PFSK-1 (cell line): ENCODE measurements around the gene TBCEL.

Experiments used
- FOXP2 ChIP-seq: optimal IDR thresholded peaks from 2 replicates; pipeline ENCODE3; 2011; ENCODE audit warnings: borderline replicate concordance, control low read depth, inconsistent platforms; ENCODE audit not compliant: insufficient read depth; ENCODE audit errors: extremely low read length, extremely low read depth
- POLR2AphosphoS5 ChIP-seq: IDR thresholded peaks from 2 replicates; pipeline ENCODE4 v1.6.1; 2012; ENCODE audit warnings: low read depth, mild to moderate bottlenecking, control low read depth, low read length, moderate library complexity
- REST ChIP-seq, 2 experiments: IDR thresholded peaks; 2 replicates each; pipeline versions ENCODE4 v1.6.1 to v1.8.0; 2011 to 2012; ENCODE audit warnings: low read depth in 2 of 2, low read length in 2 of 2, control low read depth in 1 of 2, inconsistent platforms in 1 of 2, mild to moderate bottlenecking in 1 of 2, moderate library complexity in 1 of 2; ENCODE audit not compliant: insufficient read depth in 1 of 2
- SIN3A ChIP-seq: IDR thresholded peaks from 2 replicates; pipeline ENCODE4 v1.6.1; 2012; ENCODE audit warnings: mild to moderate bottlenecking, low read length, moderate library complexity, borderline replicate concordance; ENCODE audit not compliant: insufficient read depth
- TAF1 ChIP-seq: IDR thresholded peaks from 2 replicates; pipeline ENCODE4 v1.6.1; 2012; ENCODE audit warnings: low read length, control low read depth, borderline replicate concordance; ENCODE audit not compliant: insufficient read depth

TBCEL gene

GRCh38 chr11:121067453-121067852 is 43.6 kb downstream of the TBCEL start:
- TF ChIP-seq TAF1 = no peak
- no peak for TF ChIP-seq SIN3A
- TF ChIP-seq FOXP2 = no peak
- TF ChIP-seq POLR2AphosphoS5 = no peak
- TF ChIP-seq REST (IDR thresholded peaks at IDR 0.05; ENCODE audit: insufficient read depth in 1 of 2, low read depth in 2 of 2, low read length in 2 of 2) = no peak

DNA sequence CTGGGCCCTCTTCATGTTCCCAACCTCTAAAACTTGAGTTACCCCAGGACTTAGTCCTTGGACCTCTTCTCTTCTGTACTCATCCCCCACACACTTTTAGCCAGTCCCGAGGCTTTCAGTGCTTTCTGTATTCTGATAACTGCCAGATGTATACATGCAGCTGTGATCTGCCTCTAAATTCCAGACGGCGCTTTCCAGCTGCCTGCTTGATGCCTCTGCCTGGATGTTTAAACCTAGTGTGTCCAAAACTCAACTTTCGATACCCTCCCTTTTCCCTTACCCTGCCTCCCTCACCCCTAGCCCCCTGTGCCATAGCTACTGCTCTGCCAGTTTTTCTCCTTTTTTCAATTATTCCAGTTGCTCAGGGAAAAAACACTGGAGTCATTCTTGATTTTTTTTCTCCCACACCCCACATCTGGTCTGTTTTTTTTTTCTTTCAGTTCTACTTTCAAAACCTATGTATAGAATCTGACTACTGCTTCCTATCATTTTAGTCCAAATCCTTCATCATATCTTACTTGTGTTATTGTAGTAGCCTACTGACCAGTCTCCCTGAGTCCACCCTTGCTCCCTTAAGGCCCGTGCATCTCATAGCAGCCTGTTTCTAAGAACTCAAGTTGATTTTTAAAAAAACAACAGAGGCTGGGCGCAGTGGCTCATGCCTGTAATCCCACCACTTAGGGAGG is 44.2 kb downstream of the TBCEL start:
- TF ChIP-seq TAF1 (no peak), FOXP2 (no peak), SIN3A (no peak), POLR2AphosphoS5 (no peak), REST (IDR thresholded peaks at IDR 0.05; ENCODE audit: insufficient read depth in 1 of 2, low read depth in 2 of 2, low read length in 2 of 2) (no peak)

DNA sequence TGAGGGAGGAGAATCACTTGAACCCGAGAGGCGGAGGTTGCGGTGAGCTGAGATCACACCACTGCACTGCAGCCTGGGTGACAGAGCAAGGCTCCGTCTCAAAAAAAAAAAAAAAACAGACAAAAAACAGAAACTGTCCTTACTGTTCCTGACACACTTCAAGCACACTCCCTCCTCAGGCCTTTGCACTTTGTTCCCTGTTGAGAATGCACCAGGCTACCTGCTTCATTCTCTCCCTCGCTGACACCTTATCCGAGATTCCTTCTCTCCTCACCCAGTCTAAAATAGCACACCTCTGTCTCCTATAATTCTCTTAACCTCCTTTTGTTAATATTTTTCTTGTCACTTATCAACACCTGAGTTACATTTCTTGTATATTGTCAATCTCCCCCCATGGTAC is 44.9 kb downstream of the TBCEL start:
- TF ChIP-seq POLR2AphosphoS5 (no peak), TAF1 (no peak), REST (IDR thresholded peaks at IDR 0.05; ENCODE audit: insufficient read depth in 1 of 2, low read depth in 2 of 2, low read length in 2 of 2) (no peak), SIN3A (no peak), FOXP2 (no peak)

- TF ChIP-seq TAF1 (no peak), REST (IDR thresholded peaks at IDR 0.05; ENCODE audit: insufficient read depth in 1 of 2, low read depth in 2 of 2, low read length in 2 of 2) (no peak), SIN3A (no peak), POLR2AphosphoS5 (no peak), FOXP2 (no peak)
These were observed 47.3 kb downstream of the TBCEL start for GRCh38 chr11:121070951-121071845.
